Nephron progenitor cell (in vitro differentiated cells): ENCODE data around the gene LEKR1.

Experiments used
- DNase-seq: peaks from one replicate; pipeline ENCODE4 v3.0.0; 2021
- H3K27ac Mint-ChIP-seq: 2 replicates; pipeline ENCODE4 v1.8.0; 2021; ENCODE audit warnings: mild to moderate bottlenecking, moderate library complexity, mixed read lengths
- H3K27me3 Mint-ChIP-seq: 2 replicates; pipeline ENCODE4 v1.8.0; 2021; ENCODE audit warnings: mild to moderate bottlenecking, low read depth, mixed read lengths; ENCODE audit not compliant: poor library complexity
- H3K36me3 Mint-ChIP-seq: 2 replicates; pipeline ENCODE4 v1.8.0; 2021; ENCODE audit warnings: low read depth, mixed read lengths
- H3K4me1 Mint-ChIP-seq: 2 replicates; pipeline ENCODE4 v1.8.0; 2021; ENCODE audit warnings: mixed read lengths
- H3K4me3 Mint-ChIP-seq: 2 replicates; pipeline ENCODE4 v1.8.0; 2021; ENCODE audit warnings: mild to moderate bottlenecking, moderate library complexity, mixed read lengths
- H3K9me3 Mint-ChIP-seq: 2 replicates; pipeline ENCODE4 v1.8.0; 2021; ENCODE audit warnings: mild to moderate bottlenecking, moderate library complexity, mixed read lengths
- TF ChIP-seq, protein P1 (sequence below): fragments of 200-600 bp; sonication (generic); IDR thresholded peaks from 2 replicates; pipeline ENCODE4 v1.5.0; 2021; ENCODE audit warnings: antibody characterized with exemption

Gene LEKR1

DNA sequence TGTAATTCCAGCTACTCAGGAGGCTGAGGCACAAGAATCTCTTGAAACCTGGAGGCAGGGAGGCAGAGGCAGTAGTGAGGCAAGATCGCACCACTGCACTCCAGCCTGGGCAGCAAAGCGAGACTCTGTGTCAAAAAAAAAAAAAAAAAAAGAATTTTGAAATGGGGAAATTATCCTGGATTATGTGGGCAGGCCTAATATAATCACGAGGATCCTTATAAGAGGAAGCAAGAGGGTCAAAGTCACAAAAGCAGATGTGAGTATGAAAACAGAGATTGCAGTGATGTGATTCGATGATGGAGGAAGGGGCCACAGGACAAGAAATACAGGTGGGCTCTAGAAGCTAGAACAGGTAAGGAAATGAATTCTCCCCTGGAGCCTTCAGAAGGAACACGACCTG is 159.6 kb downstream of the LEKR1 start:
- H3K27ac Mint-ChIP-seq: no peak overlapping the region
- no peak overlapping the region for H3K4me3 Mint-ChIP-seq
- peaks cover 3% of the 10 kb centered on the region for H3K27me3 Mint-ChIP-seq
- DNase-seq: no peak
- H3K36me3 Mint-ChIP-seq: no peaks in the 10 kb centered on the region
- peaks cover under 1% of the 10 kb centered on the region for H3K9me3 Mint-ChIP-seq
- no peaks in the 10 kb centered on the region for H3K4me1 Mint-ChIP-seq
- TF ChIP-seq, protein P1, sequence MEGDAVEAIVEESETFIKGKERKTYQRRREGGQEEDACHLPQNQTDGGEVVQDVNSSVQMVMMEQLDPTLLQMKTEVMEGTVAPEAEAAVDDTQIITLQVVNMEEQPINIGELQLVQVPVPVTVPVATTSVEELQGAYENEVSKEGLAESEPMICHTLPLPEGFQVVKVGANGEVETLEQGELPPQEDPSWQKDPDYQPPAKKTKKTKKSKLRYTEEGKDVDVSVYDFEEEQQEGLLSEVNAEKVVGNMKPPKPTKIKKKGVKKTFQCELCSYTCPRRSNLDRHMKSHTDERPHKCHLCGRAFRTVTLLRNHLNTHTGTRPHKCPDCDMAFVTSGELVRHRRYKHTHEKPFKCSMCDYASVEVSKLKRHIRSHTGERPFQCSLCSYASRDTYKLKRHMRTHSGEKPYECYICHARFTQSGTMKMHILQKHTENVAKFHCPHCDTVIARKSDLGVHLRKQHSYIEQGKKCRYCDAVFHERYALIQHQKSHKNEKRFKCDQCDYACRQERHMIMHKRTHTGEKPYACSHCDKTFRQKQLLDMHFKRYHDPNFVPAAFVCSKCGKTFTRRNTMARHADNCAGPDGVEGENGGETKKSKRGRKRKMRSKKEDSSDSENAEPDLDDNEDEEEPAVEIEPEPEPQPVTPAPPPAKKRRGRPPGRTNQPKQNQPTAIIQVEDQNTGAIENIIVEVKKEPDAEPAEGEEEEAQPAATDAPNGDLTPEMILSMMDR: no peak

DNA sequence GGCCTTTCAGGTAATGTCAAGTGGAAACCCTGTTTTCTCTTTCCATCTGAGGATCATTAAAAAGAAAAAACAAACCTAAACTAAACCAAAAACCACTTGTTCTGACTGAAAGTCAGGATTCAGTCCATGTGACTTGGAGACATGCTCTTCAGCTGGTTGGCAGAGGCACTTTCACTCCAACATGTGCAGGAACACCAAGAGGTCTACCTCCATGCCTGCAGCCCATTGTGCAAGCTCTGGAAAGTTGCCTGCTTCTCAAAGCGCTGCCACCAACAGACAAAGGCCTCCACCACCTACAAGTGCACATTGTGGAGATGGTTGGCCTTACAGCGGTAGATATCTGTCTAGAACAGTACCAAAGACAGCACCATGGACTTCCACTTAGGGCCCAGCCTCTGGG is 161.8 kb downstream of the LEKR1 start:
- TF ChIP-seq, protein P1: no peak
- Mint-ChIP-seq H3K4me1 (no peaks in the 10 kb centered on the region), H3K36me3 (no peaks in the 10 kb centered on the region), H3K4me3 (no peak overlapping the region), H3K27ac (no peak overlapping the region), H3K9me3 (peaks cover 12% of the 10 kb centered on the region), H3K27me3 (peaks cover 3% of the 10 kb centered on the region)
- no peak for DNase-seq

DNA sequence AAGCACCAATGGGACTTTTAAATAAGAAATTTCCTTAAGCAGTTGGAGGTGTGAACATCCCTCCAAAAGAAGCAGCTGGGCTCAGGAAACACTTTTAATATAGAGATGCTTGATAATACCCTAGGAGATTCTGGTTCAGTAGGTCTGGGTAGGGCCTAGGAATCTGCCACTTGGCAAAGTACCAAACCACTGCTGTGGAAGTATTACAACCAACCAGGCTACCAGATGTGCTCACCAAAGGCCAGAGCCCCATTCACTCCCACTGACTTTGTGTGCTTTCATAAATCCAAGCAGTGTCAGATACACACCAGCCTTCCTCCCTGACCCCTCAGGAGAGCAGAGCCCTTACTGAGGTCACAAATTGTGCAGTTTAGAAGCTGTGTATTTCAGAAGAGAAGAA is 171.2 kb downstream of the LEKR1 start:
- Mint-ChIP-seq H3K9me3 (no peaks in the 10 kb centered on the region), H3K4me3 (no peak overlapping the region), H3K27ac (peak overlapping the region; percentile 34), H3K27me3 (no peaks in the 10 kb centered on the region), H3K36me3 (no peaks in the 10 kb centered on the region), H3K4me1 (no peaks in the 10 kb centered on the region)
- DNase-seq: no peak
- TF ChIP-seq, protein P1: no peak

DNA sequence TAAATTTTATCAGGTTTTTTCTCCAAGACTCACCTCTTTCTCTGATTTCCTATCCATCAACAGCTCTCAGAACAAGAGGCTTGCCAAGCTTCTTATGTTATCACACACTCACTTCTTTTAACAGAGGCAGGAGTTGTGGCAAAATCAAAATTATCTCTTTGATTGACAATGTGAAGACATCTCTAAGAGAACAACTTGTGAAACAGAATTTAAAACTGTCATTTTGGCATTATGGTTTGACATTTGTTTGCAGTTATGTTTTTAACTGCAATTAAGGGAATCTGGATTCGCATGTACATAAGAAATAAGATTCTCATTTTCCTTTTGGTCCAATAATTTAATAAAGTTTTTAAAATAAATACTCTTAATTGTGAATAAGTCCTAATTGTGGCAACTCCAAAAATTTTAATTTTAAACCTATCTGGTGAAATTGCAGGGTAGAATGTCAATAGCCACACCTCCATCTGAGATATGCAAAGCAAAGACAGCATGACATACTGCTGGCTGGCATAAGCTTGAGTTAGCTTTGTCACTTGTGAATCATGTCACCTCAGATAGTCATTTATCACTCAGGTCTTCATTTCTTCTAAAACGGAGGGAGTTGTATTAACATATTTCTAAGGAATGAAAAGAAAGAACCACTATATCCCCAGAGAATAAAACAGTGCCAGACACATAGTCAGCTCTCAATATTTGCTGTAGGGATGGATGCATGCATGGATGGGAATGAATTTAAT is 175.2 kb downstream of the LEKR1 start:
- TF ChIP-seq, protein P1: no peak
- H3K9me3 Mint-ChIP-seq: no peaks in the 10 kb centered on the region

DNA sequence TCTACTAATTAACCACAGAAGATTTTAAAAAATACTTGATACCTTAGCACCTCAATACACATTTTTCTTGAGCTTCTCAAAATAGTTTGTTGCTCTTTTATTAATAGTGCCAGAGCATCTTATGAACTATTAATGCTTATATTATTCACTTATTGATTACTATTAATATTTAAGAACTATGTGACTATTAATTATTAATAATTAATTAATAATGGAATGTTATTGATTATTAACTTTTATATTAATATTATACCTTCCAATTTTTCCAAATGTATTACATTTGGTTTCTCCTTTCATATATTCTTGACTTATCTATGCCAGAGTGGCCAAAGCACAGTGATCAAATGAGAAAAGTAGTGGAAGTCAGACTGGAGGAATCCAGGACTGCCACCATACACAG is 195.5 kb downstream of the LEKR1 start:
- DNase-seq: no peak
- Mint-ChIP-seq H3K9me3 (peaks cover 3% of the 10 kb centered on the region), H3K36me3 (no peaks in the 10 kb centered on the region), H3K27me3 (no peaks in the 10 kb centered on the region), H3K4me1 (peaks cover 6% of the 10 kb centered on the region), H3K27ac (no peak overlapping the region), H3K4me3 (no peak overlapping the region)
- TF ChIP-seq, protein P1: no peak

More for the DNA sequence above, 175.2 kb downstream of the LEKR1 start:
- no peak overlapping the region for H3K27ac Mint-ChIP-seq
- DNase-seq: no peak
- H3K4me1 Mint-ChIP-seq: no peaks in the 10 kb centered on the region
- no peaks in the 10 kb centered on the region for H3K27me3 Mint-ChIP-seq
- H3K4me3 Mint-ChIP-seq: no peak overlapping the region
- H3K36me3 Mint-ChIP-seq: no peaks in the 10 kb centered on the region

DNA sequence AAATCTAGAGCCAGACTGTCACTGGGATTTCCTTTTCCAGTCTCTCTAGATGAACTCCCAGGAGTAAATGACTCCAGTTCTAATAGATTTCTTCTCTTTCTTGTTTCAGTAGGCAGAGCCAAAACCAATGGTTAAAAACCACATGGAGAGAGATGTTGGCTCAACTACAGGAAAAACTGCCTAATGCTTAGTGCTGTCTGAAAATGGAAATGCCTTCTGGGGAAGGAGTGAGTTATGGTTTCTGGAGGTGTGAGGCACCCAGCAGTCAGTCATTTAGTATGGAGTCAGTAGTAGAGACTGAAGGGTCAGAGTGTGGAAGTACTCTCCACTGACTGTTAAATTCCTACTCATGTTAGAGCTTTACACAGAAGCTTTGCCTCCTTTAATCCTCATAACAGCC is 197.1 kb downstream of the LEKR1 start:
- no peak for DNase-seq

More for the DNA sequence above, 197.1 kb downstream of the LEKR1 start:
- peaks cover 6% of the 10 kb centered on the region for H3K4me1 Mint-ChIP-seq
- H3K9me3 Mint-ChIP-seq: no peaks in the 10 kb centered on the region
- peak overlapping the region; percentile 74 for H3K27ac Mint-ChIP-seq
- H3K36me3 Mint-ChIP-seq: no peaks in the 10 kb centered on the region
- TF ChIP-seq, protein P1: no peak
- no peak overlapping the region for H3K4me3 Mint-ChIP-seq
- H3K27me3 Mint-ChIP-seq: no peaks in the 10 kb centered on the region
